IMR-90 (cell line): ENCODE results near the gene TSPAN4. TPM values are rescaled to one million over a fixed set of nuclear protein-coding genes. Genes with fewer than 3 reads are reported as not detected.

Source experiments
- ATAC-seq: fragments of 200-7000 bp; cut with Tn5 transposase; 2 replicates; pipeline ENCODE4 v1.9.1; 2020; ENCODE audit warnings: low read depth, mild to moderate bottlenecking, moderate library complexity
- BruUV-seq: library from RNA; stranded (reverse); fragments of 400-500 nt; replicated peaks from 2 replicates; lab custom pipeline; 2021; lab: Mats Ljungman, UMichigan
- CTCF ChIA-PET: fragments of 300-600 bp; formaldehyde crosslinking; extraction: SDS; loops from one replicate; lab custom pipeline; 2021; ENCODE audit warnings: antibody characterized with exemption; lab: Yijun Ruan, JAX
- POLR2A ChIA-PET: fragments of 300-600 bp; sonication (Branson Sonifier 250); formaldehyde crosslinking; loops from one replicate; lab custom pipeline; 2022; ENCODE audit warnings: antibody characterized with exemption; ENCODE audit not compliant: unreplicated experiment; lab: Charles Lee
- DNase-seq: peaks from one replicate; pipeline ENCODE4 v3.0.0; 2013
- H2AFZ ChIP-seq: replicated peaks from 2 replicates; pipeline ENCODE3; 2013; ENCODE audit warnings: low read length, mild to moderate bottlenecking; ENCODE audit not compliant: poor library complexity
- H2AK5ac ChIP-seq: 2 replicates; pipeline ENCODE4 v1.6.1; 2013; ENCODE audit warnings: low read depth, low read length, inconsistent platforms
- H2AK9ac ChIP-seq: replicated peaks from 2 replicates; pipeline ENCODE3; 2013; ENCODE audit warnings: mild to moderate bottlenecking, low read depth, low read length, moderate library complexity; ENCODE audit not compliant: poor library complexity
- H2BK120ac ChIP-seq: 2 replicates; pipeline ENCODE4 v1.6.1; 2013; ENCODE audit warnings: low read depth, low read length, inconsistent platforms
- H2BK15ac ChIP-seq: 3 replicates; pipeline ENCODE4 v1.6.1; 2013; ENCODE audit warnings: low read depth, low read length, inconsistent platforms
- H2BK20ac ChIP-seq: 2 replicates; pipeline ENCODE4 v1.6.1; 2013; ENCODE audit warnings: low read depth, mild to moderate bottlenecking, inconsistent platforms, low read length, moderate library complexity
- H2BK5ac ChIP-seq: 2 replicates; pipeline ENCODE4 v1.6.1; 2013; ENCODE audit warnings: mild to moderate bottlenecking, low read depth, low read length, inconsistent platforms; ENCODE audit not compliant: poor library complexity, severe bottlenecking
- H3K14ac ChIP-seq: replicated peaks from 2 replicates; pipeline ENCODE4 v1.6.1; 2013; ENCODE audit warnings: low read depth, low read length, inconsistent platforms
- H3K18ac ChIP-seq: 2 replicates; pipeline ENCODE4 v1.6.1; 2013; ENCODE audit warnings: low read depth, low read length, control low read depth
- H3K23ac ChIP-seq: 2 replicates; pipeline ENCODE4 v1.6.1; 2013; ENCODE audit warnings: low read depth, low read length, inconsistent platforms
- H3K27ac ChIP-seq: 2 replicates; pipeline ENCODE4 v1.5.1; 2013; ENCODE audit warnings: mild to moderate bottlenecking, control low read depth, low read length; ENCODE audit not compliant: insufficient read depth
- H3K27me3 ChIP-seq: 2 replicates; pipeline ENCODE4 v1.6.1; 2013; ENCODE audit warnings: low read length; ENCODE audit not compliant: control insufficient read depth, insufficient read depth
- H3K36me3 ChIP-seq: 2 replicates; pipeline ENCODE4 v1.6.1; 2013; ENCODE audit warnings: low read length, mixed read lengths; ENCODE audit not compliant: control insufficient read depth, insufficient read depth
- H3K4ac ChIP-seq: 2 replicates; pipeline ENCODE4 v1.6.1; 2013; ENCODE audit warnings: low read depth, low read length, inconsistent platforms
- H3K4me1 ChIP-seq: 2 replicates; pipeline ENCODE4 v1.6.1; 2013; ENCODE audit warnings: low read length, mixed read lengths; ENCODE audit not compliant: control insufficient read depth, insufficient read depth
- H3K4me2 ChIP-seq: 2 replicates; pipeline ENCODE4 v1.6.1; 2013; ENCODE audit warnings: low read depth, mild to moderate bottlenecking, control low read depth, low read length, moderate library complexity
- H3K4me3 ChIP-seq: 2 replicates; pipeline ENCODE4 v1.5.1; 2013; ENCODE audit warnings: low read depth, mild to moderate bottlenecking, control low read depth, low read length, moderate library complexity; ENCODE audit not compliant: insufficient read depth
- H3K56ac ChIP-seq: 2 replicates; pipeline ENCODE4 v1.6.1; 2013; ENCODE audit warnings: low read length, inconsistent platforms; ENCODE audit not compliant: insufficient read depth; ENCODE audit errors: extremely low read depth
- H3K79me1 ChIP-seq, 2 experiments: 2 replicates each; pipeline ENCODE4 v1.6.1; 2013; ENCODE audit warnings: low read length in 2 of 2, inconsistent platforms in 1 of 2, low read depth in 1 of 2
- H3K9ac ChIP-seq: 2 replicates; pipeline ENCODE4 v1.6.1; 2013; ENCODE audit warnings: low read depth, low read length, control low read depth
- H3K9me1 ChIP-seq: 2 replicates; pipeline ENCODE4 v1.6.1; 2013; ENCODE audit warnings: low read length, inconsistent platforms; ENCODE audit not compliant: insufficient read depth
- H3K9me3 ChIP-seq: 2 replicates; pipeline ENCODE4 v1.6.1; 2013; ENCODE audit warnings: low read length; ENCODE audit not compliant: control insufficient read depth, insufficient read depth
- H4K20me1 ChIP-seq: 2 replicates; pipeline ENCODE4 v1.6.1; 2013; ENCODE audit warnings: low read length, inconsistent platforms; ENCODE audit not compliant: insufficient read depth
- H4K5ac ChIP-seq: 2 replicates; pipeline ENCODE4 v1.6.1; 2013; ENCODE audit warnings: mild to moderate bottlenecking, low read depth, low read length, control low read depth
- H4K8ac ChIP-seq, 2 experiments: 2 replicates each; pipeline ENCODE4 v1.6.1; 2013; ENCODE audit warnings: low read depth in 2 of 2, low read length in 2 of 2, control low read depth in 1 of 2, inconsistent platforms in 1 of 2
- H4K91ac ChIP-seq: 2 replicates; pipeline ENCODE4 v1.6.1; 2013; ENCODE audit warnings: low read depth, low read length, inconsistent platforms; ENCODE audit not compliant: insufficient read depth
- CEBPB ChIP-seq: IDR thresholded peaks from 2 replicates; pipeline ENCODE4 v1.6.1; 2012; ENCODE audit warnings: low read depth, low read length, improper control_type of control experiment
- ELK1 ChIP-seq: fragments of 150-350 bp; IDR thresholded peaks from 2 replicates; pipeline ENCODE4 v1.6.1; 2016; ENCODE audit warnings: low read depth, mild to moderate bottlenecking, low read length, moderate library complexity, borderline replicate concordance
- RCOR1 ChIP-seq: IDR thresholded peaks from 2 replicates; pipeline ENCODE4 v1.6.1; 2012; ENCODE audit warnings: mild to moderate bottlenecking, low read length, improper control_type of control experiment; ENCODE audit not compliant: insufficient replicate concordance
- WGBS, 2 experiments: methylation state at CpG; one replicate each; pipeline versions ENCODE4 v1.1.5 to v1.1.7; 2013; ENCODE audit warnings: missing lambda C conversion rate in 2 of 2; ENCODE audit not compliant: insufficient read length in 1 of 2; ENCODE audit errors: extremely low coverage in 2 of 2; 5-methylcytosine and 5-hydroxymethylcytosine counted together
- dilution Hi-C: fragments of 300-500 bp; cut with HindIII; formaldehyde crosslinking; loops from one replicate; pipeline ENCODE4 v1.14.3; 2018; ENCODE audit warnings: low sequenced_read_pairs; ENCODE audit not compliant: unreplicated experiment
- in situ Hi-C: fragments of 300-500 bp; cut with MboI; formaldehyde crosslinking; loops from 3 replicates; pipeline ENCODE4 v1.14.3; 2019; ENCODE audit warnings: low sequenced_read_pairs, inconsistent platforms, mixed read lengths
- intact Hi-C: fragments of 100-400 bp; cut with micrococcal nuclease; formaldehyde crosslinking; loops from 2 replicates; pipeline ENCODE4 v1.10.0; 2022
- polyA plus RNA-seq, 3 experiments: library from polyadenylated mRNA; depleted of rRNA; stranded (reverse); fragments of >200 nt; gene quantifications; 2 replicates each; pipeline ENCODE4 v1.2.3, GENCODE V29; 2012; ENCODE audit warnings: low replicate concordance in 1 of 3
- total RNA-seq: library from RNA; depleted of rRNA; stranded (reverse); fragments of >200 nt; gene quantifications from 2 replicates; pipeline ENCODE4 v1.2.3, GENCODE V29; 2012

TSPAN4 gene
- total and polyA plus RNA-seq, 2 of the 4 experiments (the other 2 are of a cell fraction) = 161 to 293 TPM

GRCh38 chr11:826227-826621 is 16.4 kb upstream of the TSPAN4 start:
- H3K9me1 ChIP-seq = peaks cover 7% of the 10 kb centered on the region
- ATAC-seq = no peak
- ChIA-PET POLR2A (no interaction called here), CTCF (no interaction called here)
- no peak overlapping the region for H3K18ac ChIP-seq
- H3K27me3 ChIP-seq = peaks cover 6% of the 10 kb centered on the region; the same call in 1 of the 2 replicates
- no CpG with 5 or more reads among the region's 9 CpGs for WGBS, 2 experiments
- TF ChIP-seq CEBPB (no peak), ELK1 (no peak), RCOR1 (no peak)
- no peak overlapping the region for H3K4ac ChIP-seq
- no peak overlapping the region for H3K23ac ChIP-seq
- H3K27ac ChIP-seq = no peak overlapping the region
- BruUV-seq = no TSS peak
- H3K79me1 ChIP-seq = peaks cover 11 to 15% of the 10 kb centered on the region in 2 experiments
- H3K36me3 ChIP-seq = peaks cover 30% of the 10 kb centered on the region
- peaks cover 29% of the 10 kb centered on the region for H4K20me1 ChIP-seq
- DNase-seq = no peak
- H2AK5ac ChIP-seq = no peak overlapping the region
- no peak overlapping the region for H2BK120ac ChIP-seq
- H4K91ac ChIP-seq = no peak overlapping the region
- intact Hi-C loops (no loop called here), in situ Hi-C loops (no loop called here), dilution Hi-C loops (no loop called here)
- H3K9me3 ChIP-seq = no peaks in the 10 kb centered on the region
- no peak overlapping the region for H3K4me2 ChIP-seq
- no peak overlapping the region for H2AFZ ChIP-seq
- H2BK20ac ChIP-seq = no peak overlapping the region
- peaks cover 20% of the 10 kb centered on the region for H3K4me1 ChIP-seq
- H3K14ac ChIP-seq = no peak overlapping the region
- no peak overlapping the region for H2BK15ac ChIP-seq
- no peak overlapping the region for H3K4me3 ChIP-seq
- H3K56ac ChIP-seq = no peak overlapping the region
- H2AK9ac ChIP-seq = no peak overlapping the region
- no peak overlapping the region for H4K8ac ChIP-seq
- H2BK5ac ChIP-seq = no peak overlapping the region
- no peak overlapping the region for H3K9ac ChIP-seq
- H4K5ac ChIP-seq = no peak overlapping the region
